Measurements from ENCODE around the gene UROS.

GRCh38 chr10:125778556-125778955, 44.5 kb downstream of the UROS start:
- TF ChIP-seq CTCF (IDR thresholded peaks at IDR 0.05) (no peak), POLR2A (IDR thresholded peaks at IDR 0.05) (no peak)

Measured in breast epithelium (tissue), 3 donors.